SH-SY5Y (cell line): ENCODE data around the gene BCL2L13.

Source experiments
- GATA2 ChIP-seq: IDR thresholded peaks from 2 replicates; pipeline ENCODE4 v1.6.1; 2011; ENCODE audit warnings: mild to moderate bottlenecking, low read depth, low read length
- GATA3 ChIP-seq: IDR thresholded peaks from 2 replicates; pipeline ENCODE4 v1.6.1; 2011; ENCODE audit warnings: low read depth, mild to moderate bottlenecking, low read length, moderate library complexity

GRCh38 chr22:17633998-17634323 lies 4.6 kb upstream of the BCL2L13 start:
- TF ChIP-seq GATA3 (no peak), GATA2 (no peak)
